Esophagus muscularis mucosa (tissue), 4 donors: ENCODE measurements around the gene TUBB4B.

Source experiments
- CTCF ChIP-seq, 3 experiments: fragments of 200-600 bp in 2 of 3; fragments of 450-650 bp in 1 of 3; sonication (generic) in 2 of 3; IDR thresholded peaks; one replicate each; pipeline ENCODE4 v1.5.1; 2017 to 2019; ENCODE audit warnings: antibody characterized with exemption in 3 of 3, mild to moderate bottlenecking in 2 of 3, moderate library complexity in 1 of 3
- EP300 ChIP-seq: sonication (generic); formaldehyde crosslinking; IDR thresholded peaks from one replicate; pipeline ENCODE4 v1.6.1; 2017; ENCODE audit warnings: antibody characterized with exemption
- POLR2A ChIP-seq: fragments of 450-650 bp; IDR thresholded peaks from one replicate; pipeline ENCODE4 v1.6.1; 2017; ENCODE audit warnings: antibody characterized with exemption, moderate library complexity, mild to moderate bottlenecking, low read depth
- POLR2AphosphoS5 ChIP-seq, 2 donors: sonication (generic); formaldehyde crosslinking; IDR thresholded peaks; one replicate each; pipeline ENCODE4 v1.6.1; 2017; ENCODE audit warnings: antibody characterized with exemption in 2 of 2

GRCh38 chr9:137268538-137269201 lies 27.6 kb downstream of the TUBB4B start:
- TF ChIP-seq POLR2A (no peak), CTCF (IDR thresholded peaks at IDR 0.05) (no peak), POLR2AphosphoS5 (IDR thresholded peaks at IDR 0.05) (no peak), EP300 (no peak)
